GM12865 (cell line): Measurements from ENCODE around the gene RGS6.

Experiments used
- DNase-seq: peaks from one replicate; pipeline ENCODE4 v3.0.0; 2010; ENCODE audit warnings: low read depth
- H3K4me3 ChIP-seq: 2 replicates; pipeline ENCODE4 v1.5.1; 2011; ENCODE audit warnings: mild to moderate bottlenecking, low read depth, low read length, control low read depth
- TF ChIP-seq, protein P1 (sequence below): IDR thresholded peaks from 2 replicates; pipeline ENCODE4 v1.5.1; 2011; ENCODE audit warnings: low read length, control low read depth, low read depth, inconsistent platforms; ENCODE audit not compliant: insufficient read depth; ENCODE audit errors: missing control alignments

Gene RGS6

DNA sequence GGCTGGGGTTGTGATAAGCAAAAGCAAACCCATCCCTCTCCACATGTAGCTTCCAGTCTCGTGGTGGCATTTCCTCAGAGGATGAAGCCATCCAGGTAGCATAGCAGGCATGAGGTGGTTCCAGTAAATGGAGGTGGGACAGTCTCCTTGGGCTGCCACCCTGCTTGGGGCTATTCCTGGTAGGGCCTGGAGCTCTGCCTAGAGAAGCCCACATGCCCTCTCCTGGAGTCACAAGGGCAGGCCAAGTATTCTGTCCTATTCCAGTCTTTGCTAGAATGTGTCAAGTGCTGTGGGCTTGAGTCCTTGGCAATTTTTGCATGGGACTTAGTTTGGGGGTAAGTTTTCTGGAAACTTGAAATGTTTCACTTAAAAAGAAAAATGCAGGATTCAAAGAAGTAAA is 491.7 kb downstream of the RGS6 start:
- TF ChIP-seq, protein P1, sequence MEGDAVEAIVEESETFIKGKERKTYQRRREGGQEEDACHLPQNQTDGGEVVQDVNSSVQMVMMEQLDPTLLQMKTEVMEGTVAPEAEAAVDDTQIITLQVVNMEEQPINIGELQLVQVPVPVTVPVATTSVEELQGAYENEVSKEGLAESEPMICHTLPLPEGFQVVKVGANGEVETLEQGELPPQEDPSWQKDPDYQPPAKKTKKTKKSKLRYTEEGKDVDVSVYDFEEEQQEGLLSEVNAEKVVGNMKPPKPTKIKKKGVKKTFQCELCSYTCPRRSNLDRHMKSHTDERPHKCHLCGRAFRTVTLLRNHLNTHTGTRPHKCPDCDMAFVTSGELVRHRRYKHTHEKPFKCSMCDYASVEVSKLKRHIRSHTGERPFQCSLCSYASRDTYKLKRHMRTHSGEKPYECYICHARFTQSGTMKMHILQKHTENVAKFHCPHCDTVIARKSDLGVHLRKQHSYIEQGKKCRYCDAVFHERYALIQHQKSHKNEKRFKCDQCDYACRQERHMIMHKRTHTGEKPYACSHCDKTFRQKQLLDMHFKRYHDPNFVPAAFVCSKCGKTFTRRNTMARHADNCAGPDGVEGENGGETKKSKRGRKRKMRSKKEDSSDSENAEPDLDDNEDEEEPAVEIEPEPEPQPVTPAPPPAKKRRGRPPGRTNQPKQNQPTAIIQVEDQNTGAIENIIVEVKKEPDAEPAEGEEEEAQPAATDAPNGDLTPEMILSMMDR, result no peak
- DNase-seq, result no peak
- H3K4me3 ChIP-seq, result no peak overlapping the region

DNA sequence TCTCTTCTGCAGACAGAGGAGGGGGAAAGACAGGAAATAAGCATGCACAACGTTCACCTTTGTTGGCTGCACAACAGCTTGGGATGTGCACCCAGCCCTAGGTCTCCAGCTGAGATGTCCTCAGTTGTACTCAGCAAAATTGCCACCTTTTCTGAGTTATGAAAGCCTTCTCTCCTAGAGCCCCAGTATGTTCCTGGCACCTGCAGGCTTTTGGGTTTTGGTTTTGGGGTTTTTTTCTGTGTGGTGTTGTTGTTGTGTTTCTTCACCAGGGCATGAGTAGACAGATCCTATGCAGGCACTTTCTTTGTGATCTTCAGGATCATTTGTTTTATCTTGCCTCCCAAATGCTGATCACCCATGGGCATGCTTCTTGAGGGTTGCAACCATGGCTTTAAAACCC is 498.2 kb downstream of the RGS6 start:
- H3K4me3 ChIP-seq, result no peak overlapping the region
- TF ChIP-seq, protein P1, result no peak
- DNase-seq, result no peak

DNA sequence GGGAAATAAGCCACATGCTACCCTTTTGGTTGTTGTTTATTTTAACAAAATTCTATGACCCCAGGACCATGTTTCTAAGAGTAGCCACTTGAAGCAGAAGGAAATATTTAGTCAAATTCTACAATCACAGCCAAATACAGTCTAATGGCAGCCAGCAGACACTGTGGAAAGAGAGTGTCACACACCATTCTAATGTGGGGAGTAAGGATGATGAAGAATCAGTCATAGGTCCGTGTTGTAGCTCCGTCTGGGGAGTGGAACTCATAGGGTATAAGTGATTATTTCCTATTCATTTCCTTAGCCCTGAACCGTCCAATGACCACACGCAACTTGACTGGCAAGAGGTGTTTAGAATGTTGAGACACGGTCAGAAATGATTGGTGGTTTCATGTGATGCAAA is 500.5 kb downstream of the RGS6 start:
- no peak for DNase-seq
- no peak overlapping the region for H3K4me3 ChIP-seq
- TF ChIP-seq, protein P1, result no peak

DNA sequence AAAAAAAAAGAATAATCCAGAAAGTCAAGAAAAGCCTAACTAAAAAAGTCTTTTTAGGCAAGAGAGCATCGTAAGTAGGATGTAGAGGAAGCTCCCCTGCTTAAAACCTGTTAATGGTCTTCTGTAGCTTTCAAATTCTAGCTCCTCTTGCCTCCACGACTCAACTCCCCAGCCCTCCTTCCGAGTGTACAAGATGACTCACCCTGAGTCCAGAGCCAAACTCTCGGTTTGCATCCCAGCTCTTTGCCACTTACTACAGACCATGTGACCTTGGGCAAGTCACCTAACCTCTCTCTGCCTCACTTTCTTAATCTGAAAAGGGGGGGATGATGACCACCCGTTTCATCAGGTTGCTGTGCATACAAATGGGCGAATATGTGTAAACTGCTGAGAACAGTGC is 501.3 kb downstream of the RGS6 start:
- TF ChIP-seq, protein P1, result no peak
- no peak for DNase-seq

DNA sequence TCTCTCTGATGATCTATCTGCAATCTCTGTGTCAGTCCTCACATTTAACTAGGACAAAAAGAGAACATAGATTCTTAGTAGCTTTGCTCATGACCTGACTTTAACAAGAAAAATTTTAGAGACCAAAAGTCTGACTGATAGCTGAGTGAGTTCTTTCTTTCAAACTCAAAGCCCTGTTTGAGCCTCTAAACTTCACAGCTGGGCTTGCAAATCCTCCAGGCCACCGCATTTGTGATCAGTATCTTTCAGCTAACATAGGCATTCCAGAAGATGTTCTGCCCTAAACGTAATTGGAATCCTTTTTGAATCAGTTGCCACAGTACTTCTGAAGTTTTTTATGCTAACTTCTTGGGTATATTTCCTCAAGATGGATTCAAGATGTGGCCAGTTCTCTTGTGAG is 502.6 kb downstream of the RGS6 start:
- no peak overlapping the region for H3K4me3 ChIP-seq
- DNase-seq, result no peak
- TF ChIP-seq, protein P1, result no peak

More for the DNA sequence above, 501.3 kb downstream of the RGS6 start:
- H3K4me3 ChIP-seq, result no peak overlapping the region

DNA sequence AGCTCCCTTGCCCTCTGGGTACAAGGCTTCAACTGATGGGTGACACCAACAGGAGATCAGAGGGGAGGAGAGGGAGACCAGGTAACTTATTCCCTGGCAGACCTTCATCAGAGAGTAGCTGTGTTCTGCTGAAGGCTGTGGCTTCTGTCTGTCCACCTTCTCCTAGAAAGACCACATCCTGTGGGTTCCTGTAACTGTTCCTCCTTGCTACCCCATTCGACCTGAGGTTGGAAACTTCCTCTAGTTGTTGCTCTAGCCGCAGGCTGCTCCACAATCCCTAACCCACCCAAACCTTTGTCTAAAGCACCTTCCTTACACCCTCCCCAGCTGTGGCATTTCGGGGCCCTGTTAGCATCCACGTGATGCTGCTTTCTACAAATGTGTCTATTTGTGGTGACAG is 507.5 kb downstream of the RGS6 start:
- H3K4me3 ChIP-seq, result no peak overlapping the region
- TF ChIP-seq, protein P1, result no peak
- peak; percentile 46 for DNase-seq

DNA sequence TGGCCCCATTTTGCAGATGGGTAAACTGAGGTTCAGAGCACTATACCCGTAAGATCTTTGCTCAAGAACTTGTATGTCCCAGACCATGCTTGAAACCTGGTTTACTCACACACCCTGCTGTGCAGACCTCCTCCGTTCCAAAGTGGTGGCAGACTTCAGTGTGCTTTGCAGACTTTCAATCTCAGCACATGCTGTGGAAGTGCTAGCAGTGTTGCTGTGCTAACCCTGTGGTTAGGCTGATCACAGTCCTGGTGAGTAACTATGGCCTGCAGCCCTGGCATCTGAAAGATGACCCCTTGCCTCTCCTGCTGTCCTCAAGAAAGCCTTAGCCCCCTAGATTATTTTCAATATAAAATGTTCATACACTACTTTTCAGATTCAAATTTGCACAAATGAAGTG is 511.0 kb downstream of the RGS6 start:
- DNase-seq, result no peak
- TF ChIP-seq, protein P1, result no peak
- no peak overlapping the region for H3K4me3 ChIP-seq
